LNCAP (cell line): Measurements from ENCODE around the gene AFMID.

Experiments used
- TF ChIP-seq, protein P1 (sequence below): fragments of 450-650 bp; IDR thresholded peaks from 2 replicates; pipeline ENCODE4 v1.5.1; 2017; ENCODE audit warnings: mild to moderate bottlenecking

The AFMID gene

DNA sequence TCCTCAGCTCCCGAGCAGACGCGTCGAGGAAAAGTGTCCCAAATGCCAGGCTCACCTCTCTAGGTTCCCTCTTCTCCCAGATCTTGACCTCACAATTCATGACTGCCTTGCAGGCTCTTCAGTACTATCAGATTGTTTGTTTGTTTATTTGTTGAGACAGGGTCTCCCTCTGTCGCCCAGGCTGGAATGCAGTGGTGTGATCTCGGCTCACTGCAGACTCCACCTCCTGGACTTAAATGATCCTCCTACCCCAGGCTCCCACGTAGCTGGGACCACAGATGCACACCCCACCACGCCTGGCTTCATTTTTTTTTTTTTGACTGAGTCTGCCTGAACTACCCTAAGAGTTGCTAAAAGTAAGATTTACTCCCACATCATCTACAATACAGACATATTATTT is 60.1 kb downstream of the AFMID start:
- TF ChIP-seq, protein P1, sequence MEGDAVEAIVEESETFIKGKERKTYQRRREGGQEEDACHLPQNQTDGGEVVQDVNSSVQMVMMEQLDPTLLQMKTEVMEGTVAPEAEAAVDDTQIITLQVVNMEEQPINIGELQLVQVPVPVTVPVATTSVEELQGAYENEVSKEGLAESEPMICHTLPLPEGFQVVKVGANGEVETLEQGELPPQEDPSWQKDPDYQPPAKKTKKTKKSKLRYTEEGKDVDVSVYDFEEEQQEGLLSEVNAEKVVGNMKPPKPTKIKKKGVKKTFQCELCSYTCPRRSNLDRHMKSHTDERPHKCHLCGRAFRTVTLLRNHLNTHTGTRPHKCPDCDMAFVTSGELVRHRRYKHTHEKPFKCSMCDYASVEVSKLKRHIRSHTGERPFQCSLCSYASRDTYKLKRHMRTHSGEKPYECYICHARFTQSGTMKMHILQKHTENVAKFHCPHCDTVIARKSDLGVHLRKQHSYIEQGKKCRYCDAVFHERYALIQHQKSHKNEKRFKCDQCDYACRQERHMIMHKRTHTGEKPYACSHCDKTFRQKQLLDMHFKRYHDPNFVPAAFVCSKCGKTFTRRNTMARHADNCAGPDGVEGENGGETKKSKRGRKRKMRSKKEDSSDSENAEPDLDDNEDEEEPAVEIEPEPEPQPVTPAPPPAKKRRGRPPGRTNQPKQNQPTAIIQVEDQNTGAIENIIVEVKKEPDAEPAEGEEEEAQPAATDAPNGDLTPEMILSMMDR: no peak

DNA sequence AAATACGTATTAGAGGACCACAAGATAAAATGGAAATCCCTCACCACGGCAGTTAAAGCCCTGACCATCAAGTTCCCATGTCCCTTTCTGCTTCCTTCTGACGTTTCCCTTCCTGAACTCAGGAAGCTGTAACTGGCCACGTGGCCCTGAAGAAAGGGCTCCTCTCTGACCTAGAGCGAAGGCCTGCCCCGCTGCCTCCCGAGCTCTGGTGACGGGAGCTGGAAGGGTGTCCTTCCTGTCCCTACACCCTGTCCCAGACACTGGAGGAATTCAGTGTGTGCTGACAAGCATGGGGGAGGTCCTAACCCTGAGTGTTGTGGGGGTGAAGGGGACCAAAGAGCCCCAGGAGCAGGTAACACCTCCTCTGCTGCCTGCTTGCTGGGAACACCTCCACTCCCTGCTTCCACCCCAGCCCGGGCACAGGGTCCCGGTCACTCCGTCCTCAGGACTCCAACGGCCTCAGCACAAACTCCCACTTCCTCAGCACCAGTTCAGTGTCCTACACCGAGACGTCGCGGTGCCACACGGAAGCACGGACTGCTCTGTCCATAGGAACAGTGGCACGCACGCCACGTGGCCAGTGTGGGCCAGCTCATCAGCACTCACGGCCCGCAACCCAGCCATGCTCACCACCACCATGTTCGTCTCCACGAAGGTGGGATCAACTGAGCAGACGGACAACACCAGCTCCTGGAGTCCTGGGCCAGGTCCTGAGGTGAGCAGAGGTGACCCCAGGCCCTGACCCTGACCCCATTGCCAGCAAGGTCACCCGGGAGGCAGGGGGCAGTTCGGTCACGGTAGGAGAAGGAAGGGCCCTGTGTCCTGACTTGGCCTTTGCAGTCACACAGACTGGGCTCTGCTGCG is 61.1 kb downstream of the AFMID start:
- TF ChIP-seq, protein P1: no peak

DNA sequence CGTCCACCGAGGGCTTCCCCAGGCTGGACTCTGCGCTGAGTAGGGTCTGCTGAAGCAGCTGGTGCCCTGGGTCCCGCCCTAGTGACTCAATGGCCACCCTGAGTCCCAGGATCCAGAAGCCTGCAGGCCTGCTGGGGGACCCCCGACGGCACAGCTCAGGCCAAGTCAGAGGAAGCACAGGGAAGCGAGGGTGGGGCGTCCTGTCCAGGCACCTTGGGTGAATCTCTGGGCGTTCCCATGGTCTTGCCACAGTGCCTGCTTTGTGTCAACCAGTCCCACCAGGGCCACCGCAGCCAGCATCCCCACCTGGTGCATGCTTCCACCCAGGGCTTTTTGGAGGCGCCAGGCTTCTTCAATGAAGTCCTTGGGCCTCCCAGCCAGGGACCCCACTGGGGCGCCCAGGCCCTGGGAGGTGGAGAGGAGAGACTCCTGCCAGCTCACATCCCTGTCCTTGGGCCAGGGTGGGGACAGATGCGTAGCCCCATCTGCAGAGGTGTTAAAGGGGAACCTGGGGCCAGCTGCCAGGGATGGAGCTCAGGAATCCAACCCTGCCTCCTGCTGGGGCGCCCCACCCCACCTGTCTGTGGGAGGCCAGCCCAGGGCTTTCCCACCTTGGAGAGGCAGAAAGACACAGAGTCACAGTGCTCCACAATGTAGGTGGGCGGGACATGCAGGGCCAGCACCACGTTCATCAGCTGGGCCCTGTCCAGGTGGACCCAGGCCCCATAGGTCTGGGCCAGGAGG is 62.1 kb downstream of the AFMID start:
- TF ChIP-seq, protein P1: no peak

DNA sequence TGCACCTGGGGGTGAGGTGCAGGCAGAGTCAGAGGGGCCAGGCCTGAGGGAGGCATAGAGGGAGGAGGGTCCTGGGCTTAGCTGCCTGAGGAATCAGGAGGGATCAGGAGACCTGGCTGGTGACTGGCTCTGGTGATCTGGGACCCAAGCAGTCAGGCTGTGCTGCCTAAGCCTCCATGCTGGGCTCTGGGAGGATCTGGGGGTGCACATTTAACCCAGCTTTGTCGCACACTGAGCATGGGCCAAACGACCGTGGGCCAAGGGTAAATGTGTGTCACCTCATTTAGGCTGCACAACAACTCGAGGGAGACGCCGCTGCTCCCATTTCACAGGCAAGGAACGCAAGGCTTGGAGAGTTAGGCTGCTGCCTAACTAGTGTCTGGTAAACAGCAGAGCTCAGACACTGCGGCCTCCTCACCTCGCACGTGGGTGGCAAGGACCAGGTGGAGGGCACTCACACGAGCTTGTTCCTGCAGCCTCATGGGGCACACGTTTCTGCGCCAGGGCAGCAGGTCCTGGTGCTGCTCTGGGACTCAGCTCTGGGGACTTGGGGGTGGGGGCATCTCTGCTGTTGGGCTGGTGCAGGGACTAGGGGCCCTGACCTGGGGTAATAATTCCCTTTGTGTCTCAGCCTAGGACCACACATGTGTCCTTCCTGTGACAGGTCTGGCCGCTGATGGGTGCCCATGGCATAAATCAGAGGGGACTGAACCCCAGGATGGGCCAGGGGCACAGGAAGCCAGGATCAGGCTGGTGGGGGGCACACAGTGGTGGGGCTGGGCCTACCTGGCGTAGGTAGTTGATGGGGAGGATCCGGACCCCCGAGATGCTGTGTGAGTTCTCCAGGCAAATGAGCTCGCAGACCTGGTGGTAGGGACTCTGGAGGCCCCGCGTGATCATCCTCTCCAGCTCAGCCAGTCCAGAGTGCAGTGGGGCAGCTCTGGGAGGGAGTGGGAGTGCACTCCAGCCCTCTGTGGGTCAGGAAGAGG is 63.0 kb downstream of the AFMID start:
- TF ChIP-seq, protein P1: no peak

DNA sequence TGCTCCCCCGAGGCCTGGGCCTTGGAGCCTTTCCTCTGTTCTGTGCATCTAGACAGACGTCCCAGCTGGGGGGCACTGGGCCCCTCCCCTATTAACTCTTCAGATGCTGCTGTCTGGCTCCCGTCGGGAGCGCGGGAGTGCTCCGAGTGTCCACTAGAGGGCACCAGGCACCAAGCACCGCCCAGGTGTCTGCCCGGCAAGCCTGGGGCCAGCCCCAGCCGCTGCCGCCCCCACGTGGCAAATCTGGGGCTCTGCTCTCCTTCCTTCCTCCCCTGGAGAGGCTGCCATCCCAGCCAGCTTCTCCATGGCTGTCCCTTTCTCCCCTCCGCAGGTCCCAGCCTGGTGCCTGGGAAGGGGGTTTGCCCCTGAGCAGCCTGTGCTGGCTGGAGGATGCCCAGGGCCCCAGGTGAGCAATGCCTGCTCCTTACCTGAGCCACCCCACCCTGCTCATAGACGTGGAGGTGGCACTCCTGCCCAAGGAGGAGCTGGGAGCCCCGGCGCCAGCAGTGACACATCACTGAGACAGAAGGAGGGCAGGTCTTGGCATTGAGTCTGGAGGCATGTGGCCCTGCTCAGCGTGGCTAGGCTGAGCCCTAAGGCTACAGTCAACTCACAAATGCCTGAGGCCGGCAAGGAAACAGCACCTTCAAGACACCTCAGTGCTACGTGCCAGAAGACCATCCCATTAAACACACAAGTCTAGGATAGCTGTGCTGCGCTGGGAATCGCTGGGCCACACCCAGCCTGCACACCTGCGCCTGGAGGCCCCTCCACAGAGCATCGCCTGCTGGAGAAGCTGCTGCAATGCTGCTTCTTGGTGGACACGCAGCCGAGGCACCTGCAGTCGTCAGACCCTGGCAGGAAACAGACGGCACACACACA is 64.0 kb downstream of the AFMID start:
- TF ChIP-seq, protein P1: peak; percentile 100

DNA sequence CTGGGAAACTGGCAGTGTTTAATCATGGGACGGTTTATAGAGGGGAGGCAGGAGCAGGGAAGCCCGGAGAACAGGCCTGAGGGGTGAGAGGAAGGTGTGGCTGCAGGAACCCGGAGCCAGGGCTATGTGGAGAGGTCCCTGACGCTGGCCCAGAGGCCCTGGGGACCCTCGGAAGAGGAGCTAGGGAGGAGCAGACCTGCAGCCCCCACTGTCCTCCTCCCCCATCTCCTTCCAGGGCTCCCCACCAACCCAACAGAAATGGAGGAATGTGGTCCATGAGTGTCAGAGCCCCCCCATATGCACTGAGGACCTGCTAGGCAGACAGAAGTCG is 64.6 kb downstream of the AFMID start:
- TF ChIP-seq, protein P1: no peak
